ENCODE measurements around the gene WDR87.

GRCh38 chr19:37885392-37885791, 21.0 kb downstream of the WDR87 start:
- TF ChIP-seq HINFP (tag; conservative IDR thresholded peaks at IDR 0.05; ENCODE audit: low read depth) (no peak), HDGF (IDR thresholded peaks at IDR 0.05) (no peak), EP300 (IDR thresholded peaks at IDR 0.05; ENCODE audit: low read length) (no peak), POLR2A (conservative IDR thresholded peaks at IDR 0.05) (no peak), CTCF (IDR thresholded peaks at IDR 0.05 in 2 of 3, conservative IDR thresholded peaks at IDR 0.05 in 1 of 3; ENCODE audit: insufficient read depth in 2 of 3, low read depth in 1 of 3, low read length in 3 of 3) (no peak), REST (IDR thresholded peaks at IDR 0.05; ENCODE audit: borderline replicate concordance) (no peak), REST (CRISPR knock-in tag; IDR thresholded peaks at IDR 0.05; ENCODE audit: low read depth) (no peak), CREB3 (tag; conservative IDR thresholded peaks at IDR 0.05; ENCODE audit: low read depth) (no peak), IRF2 (CRISPR knock-in tag; IDR thresholded peaks at IDR 0.05) (no peak), CEBPB (tag; IDR thresholded peaks at IDR 0.05) (no peak), NR2F6 (CRISPR knock-in tag; IDR thresholded peaks at IDR 0.05) (no peak), MTF1 (CRISPR knock-in tag; IDR thresholded peaks at IDR 0.05; ENCODE audit: borderline replicate concordance) (no peak), SIN3A (IDR thresholded peaks at IDR 0.05; ENCODE audit: borderline replicate concordance in 2 of 2, control insufficient read depth in 1 of 2, low read depth in 2 of 2, low read length in 2 of 2) (no peak)

All from K562 (cell line).